Muscle layer of duodenum (tissue), 2 donors: ENCODE data around the gene NR6A1.

Source experiments
- H3K27ac ChIP-seq: one replicate; pipeline ENCODE4 v1.7.0; 2013; ENCODE audit warnings: mild to moderate bottlenecking, low read length
- H3K27me3 ChIP-seq: one replicate; pipeline ENCODE4 v1.7.0; 2013; ENCODE audit warnings: low read depth, mild to moderate bottlenecking, control low read depth, low read length
- H3K36me3 ChIP-seq, 2 donors: one replicate each; pipeline ENCODE4 v1.7.0; 2013; ENCODE audit warnings: low read length in 2 of 2, control low read depth in 1 of 2, mild to moderate bottlenecking in 1 of 2; ENCODE audit not compliant: insufficient read depth in 2 of 2, control insufficient read depth in 1 of 2
- H3K4me1 ChIP-seq, 2 donors: one replicate each; pipeline ENCODE4 v1.7.0; 2013; ENCODE audit warnings: low read length in 2 of 2, mild to moderate bottlenecking in 2 of 2, control low read depth in 1 of 2, moderate library complexity in 1 of 2; ENCODE audit not compliant: insufficient read depth in 2 of 2, control insufficient read depth in 1 of 2
- H3K4me3 ChIP-seq, 2 donors: one replicate each; pipeline ENCODE4 v1.7.0; 2013; ENCODE audit warnings: low read length in 2 of 2, low read depth in 1 of 2, mild to moderate bottlenecking in 1 of 2
- H3K9me3 ChIP-seq, 2 donors: one replicate each; pipeline ENCODE4 v1.7.0; 2013; ENCODE audit warnings: low read length in 2 of 2, control low read depth in 1 of 2, mild to moderate bottlenecking in 1 of 2; ENCODE audit not compliant: control insufficient read depth in 1 of 2
- donor health status: healthy.

NR6A1 gene

DNA sequence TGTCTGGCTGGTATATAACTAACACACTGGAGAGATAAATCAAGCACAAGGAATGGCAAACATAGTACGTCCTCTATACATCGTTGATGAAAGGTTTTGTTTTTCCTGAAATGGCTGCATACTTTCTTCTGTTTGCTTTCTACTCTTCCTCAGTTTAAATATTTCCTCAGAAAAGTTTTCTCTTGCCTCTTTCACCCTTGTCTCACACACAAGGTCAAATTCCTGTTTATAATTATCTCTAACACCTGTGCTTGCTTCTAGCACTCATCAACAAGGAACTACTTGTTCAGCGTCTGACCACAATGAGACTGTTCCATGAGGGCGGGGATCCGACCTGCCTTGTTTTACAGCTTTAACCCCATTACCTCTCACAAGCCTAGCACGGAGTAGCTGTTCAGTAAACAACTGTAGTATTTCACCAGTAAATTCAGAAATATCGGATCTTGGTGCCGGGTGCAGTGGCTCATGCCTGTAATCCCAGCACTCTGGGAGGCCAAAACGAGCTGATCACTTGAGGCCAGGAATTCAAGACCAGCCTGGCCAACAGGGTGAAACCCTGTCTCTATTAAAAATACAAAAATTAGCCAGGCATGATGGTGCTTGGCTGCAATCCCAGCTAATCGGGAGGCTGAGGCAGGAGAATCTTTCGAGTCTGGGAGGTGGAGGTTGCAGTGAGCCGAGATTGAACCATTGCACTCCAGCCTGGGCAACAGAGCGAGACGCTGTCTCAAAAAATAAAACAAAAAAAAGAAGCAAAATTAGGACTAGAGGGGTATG is 37.0 kb downstream of the NR6A1 start:
- no peaks in the 10 kb centered on the region for H3K36me3 ChIP-seq
- H3K9me3 ChIP-seq: no peaks in the 10 kb centered on the region
- no peak overlapping the region for H3K4me3 ChIP-seq
- H3K4me1 ChIP-seq: no peaks in the 10 kb centered on the region
- H3K27ac ChIP-seq: peak overlapping the region; percentile 35
- H3K27me3 ChIP-seq: no peaks in the 10 kb centered on the region

DNA sequence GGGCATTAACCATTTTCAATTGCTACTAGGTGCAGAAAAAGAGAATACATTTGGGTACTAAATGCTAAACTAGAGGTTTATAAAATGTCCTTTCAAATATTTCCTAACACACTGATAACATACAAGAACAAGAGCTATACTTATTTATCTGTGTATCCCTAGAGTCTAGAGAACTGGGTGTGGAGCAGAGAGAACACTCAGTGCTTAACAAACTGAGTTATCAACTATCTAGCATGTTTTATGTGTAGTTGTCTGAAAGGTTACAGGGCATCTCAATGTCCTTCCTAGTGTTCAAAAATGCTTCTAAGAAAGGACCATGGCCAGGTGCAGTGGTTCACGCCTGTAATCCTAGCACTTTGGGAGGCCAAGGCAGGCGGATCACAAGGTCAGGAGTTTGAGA is 40.3 kb downstream of the NR6A1 start:
- H3K36me3 ChIP-seq: no peaks in the 10 kb centered on the region

DNA sequence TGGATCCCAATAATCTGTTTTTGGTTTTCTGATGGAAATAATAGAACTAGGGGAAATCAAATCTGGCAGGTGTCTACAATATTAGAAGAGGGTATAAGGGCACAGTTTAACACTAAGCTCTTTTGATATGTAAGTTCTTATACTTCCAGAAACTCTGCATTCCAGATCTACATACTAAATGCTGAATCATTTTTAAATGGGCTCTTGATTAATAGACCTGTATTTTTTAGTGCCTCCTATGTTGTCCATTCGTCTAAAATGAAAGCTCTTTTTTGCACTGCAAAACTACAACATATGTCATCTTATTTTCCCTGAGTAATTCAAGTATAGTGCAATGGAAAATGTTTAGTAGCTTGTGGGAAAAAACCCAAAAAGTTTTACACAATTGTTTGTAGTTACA is 44.2 kb downstream of the NR6A1 start:
- Histone ChIP-seq H3K36me3 (no peaks in the 10 kb centered on the region), H3K27ac (no peak overlapping the region), H3K27me3 (no peaks in the 10 kb centered on the region), H3K4me3 (no peak overlapping the region), H3K9me3 (no peaks in the 10 kb centered on the region), H3K4me1 (peaks cover 0 to 8% of the 10 kb centered on the region in 2 donors)

More for the DNA sequence above, 40.3 kb downstream of the NR6A1 start:
- H3K4me3 ChIP-seq: no peak overlapping the region
- no peaks in the 10 kb centered on the region for H3K4me1 ChIP-seq
- H3K27ac ChIP-seq: no peak overlapping the region
- H3K27me3 ChIP-seq: no peaks in the 10 kb centered on the region
- no peaks in the 10 kb centered on the region for H3K9me3 ChIP-seq

DNA sequence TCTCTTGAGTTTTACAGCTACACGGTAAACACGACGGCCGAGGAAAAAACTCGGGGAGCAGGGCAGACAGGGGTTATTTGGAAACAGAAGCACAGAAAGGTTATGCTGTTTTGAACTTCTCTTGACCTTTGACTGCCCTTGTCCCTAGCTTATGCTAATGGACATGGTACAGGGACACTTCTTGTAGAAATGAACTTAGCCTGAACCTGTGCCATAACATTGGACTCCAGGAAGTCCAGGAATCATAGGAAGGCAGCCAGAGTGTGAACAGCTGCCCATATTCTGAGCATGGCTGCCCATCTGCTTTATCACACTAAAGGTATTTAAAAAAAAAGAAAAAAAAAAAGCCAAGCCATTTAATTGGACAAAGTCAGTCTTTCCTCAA is 46.1 kb downstream of the NR6A1 start:
- no peak overlapping the region for H3K27ac ChIP-seq
- no peaks in the 10 kb centered on the region for H3K27me3 ChIP-seq
- no peaks in the 10 kb centered on the region for H3K9me3 ChIP-seq
- no peak overlapping the region for H3K4me3 ChIP-seq
- H3K4me1 ChIP-seq: peaks cover 0 to 8% of the 10 kb centered on the region in 2 donors
- no peaks in the 10 kb centered on the region for H3K36me3 ChIP-seq

DNA sequence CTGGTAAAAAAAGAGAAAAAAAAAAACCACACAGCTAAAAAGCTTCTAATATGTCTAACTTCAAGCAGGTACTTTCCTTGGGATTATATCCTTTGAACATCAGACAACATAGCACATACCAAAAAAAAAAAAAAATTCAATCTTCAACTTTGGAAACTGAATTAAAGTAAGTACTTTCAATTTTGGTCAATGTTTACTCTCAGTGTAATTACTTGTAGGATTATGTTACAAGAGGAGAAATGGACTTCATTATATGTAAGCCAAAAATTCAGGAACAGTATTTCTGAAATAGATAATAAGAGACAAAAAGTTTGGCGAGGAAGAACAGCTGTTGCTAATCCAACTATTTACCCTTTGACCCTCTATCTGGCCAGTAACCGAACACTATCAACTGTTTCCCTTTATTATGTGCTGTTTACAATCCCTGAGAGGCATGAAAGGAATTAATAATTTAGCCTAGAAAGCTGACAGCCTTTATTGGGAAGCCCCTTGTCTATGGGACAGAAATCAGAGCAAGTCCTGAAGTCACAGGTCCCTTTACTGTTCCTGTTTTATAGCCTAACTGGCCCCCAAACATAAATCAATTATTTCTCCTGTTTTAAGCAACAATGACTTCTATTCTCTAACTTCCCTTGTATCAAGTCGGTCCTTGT is 46.6 kb downstream of the NR6A1 start:
- Histone ChIP-seq H3K36me3 (no peaks in the 10 kb centered on the region), H3K27me3 (no peaks in the 10 kb centered on the region), H3K9me3 (no peaks in the 10 kb centered on the region), H3K4me3 (no peak overlapping the region), H3K4me1 (peaks cover 0 to 8% of the 10 kb centered on the region in 2 donors), H3K27ac (no peak overlapping the region)

DNA sequence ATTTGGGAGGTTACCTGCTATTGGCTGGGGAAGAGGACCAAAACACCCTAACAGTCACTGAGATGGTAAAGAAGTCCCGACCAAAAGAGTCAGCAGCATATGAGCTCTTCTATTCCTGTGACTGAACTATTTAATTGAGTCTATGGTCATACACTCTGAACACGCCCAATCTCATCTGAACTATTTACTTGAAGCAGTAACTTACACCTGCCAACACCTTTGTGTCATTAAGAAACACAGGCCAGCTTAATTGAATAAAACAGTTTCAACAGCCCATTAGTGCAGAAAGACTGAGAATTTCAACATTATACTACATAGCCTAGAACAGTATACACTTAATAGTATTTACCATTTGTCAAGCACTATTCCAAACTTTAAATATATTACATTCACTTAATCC is 47.8 kb downstream of the NR6A1 start:
- no peaks in the 10 kb centered on the region for H3K36me3 ChIP-seq
- peaks cover 0 to 8% of the 10 kb centered on the region in 2 donors for H3K4me1 ChIP-seq
- no peak overlapping the region for H3K27ac ChIP-seq
- no peak overlapping the region for H3K4me3 ChIP-seq
- no peaks in the 10 kb centered on the region for H3K27me3 ChIP-seq
- H3K9me3 ChIP-seq: no peaks in the 10 kb centered on the region

DNA sequence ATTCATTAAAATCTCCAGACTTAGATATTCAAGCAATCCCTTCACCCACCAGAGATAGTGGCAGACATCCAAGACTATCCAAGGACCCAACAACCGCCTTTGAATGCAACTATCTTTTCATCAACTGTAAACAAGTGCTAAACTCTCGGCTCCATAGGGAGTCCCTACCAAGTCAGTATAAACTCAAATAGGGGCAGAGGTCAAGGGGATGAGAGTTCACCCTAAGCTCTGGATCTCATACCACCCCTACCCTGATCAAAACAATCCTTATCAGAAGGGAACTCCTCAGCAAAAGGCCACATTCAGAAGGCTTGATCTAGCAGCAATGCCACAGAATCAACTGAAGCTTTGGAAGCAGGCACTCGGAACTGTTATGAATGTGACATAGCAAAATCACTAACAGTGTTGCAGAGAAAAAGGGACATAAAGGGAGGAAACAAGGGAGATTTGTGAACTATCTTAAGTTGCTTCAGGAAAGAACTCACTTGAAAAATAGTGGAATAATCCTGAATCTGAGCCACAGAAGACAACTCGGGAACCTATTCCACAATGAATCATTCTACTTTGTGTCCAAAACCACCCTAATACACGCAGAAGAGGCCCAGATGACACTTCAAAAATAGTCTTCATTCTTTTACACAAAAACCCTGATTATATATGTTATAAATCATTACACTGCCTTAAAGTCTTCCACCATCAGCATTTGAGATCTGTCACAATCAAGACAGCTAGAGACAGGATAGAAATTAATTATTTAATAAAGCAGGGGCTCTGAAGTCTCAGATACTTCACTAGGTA is 49.8 kb downstream of the NR6A1 start:
- no peaks in the 10 kb centered on the region for H3K27me3 ChIP-seq
- peaks cover 0 to 8% of the 10 kb centered on the region in 2 donors for H3K4me1 ChIP-seq
- no peak overlapping the region for H3K27ac ChIP-seq
- no peaks in the 10 kb centered on the region for H3K9me3 ChIP-seq
- no peaks in the 10 kb centered on the region for H3K36me3 ChIP-seq
- no peak overlapping the region for H3K4me3 ChIP-seq

DNA sequence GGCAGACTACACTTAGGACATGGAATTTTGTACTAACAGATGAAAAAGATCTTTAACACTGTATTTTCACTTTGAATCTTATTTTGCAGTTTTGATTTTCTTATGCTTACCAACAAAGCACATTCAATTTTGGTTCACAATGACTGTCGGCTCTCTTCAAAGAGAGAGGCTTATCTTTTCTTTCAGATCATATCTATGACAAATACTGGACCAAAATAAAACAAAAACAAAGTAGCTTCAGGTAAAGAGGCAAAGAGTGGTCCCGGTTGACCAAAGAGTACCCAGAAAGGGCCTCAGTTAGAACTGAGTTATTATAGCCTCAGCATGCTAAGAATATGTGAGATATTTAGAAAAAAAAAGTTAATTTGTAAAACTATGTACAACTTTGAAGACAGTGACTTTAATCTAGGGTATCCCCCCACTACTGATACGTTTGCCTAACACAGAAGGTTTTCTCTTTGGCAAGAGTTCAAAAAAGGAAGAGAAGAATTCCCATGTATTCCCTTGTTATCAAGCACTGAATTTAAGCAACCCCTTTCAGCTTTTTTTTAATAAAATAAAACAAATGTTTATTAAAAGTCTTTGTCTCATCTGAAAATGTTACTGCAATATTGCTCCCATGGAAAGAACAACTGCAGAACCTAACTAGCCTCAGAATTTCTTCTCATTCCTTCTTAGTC is 50.5 kb downstream of the NR6A1 start:
- Histone ChIP-seq H3K27ac (no peak overlapping the region), H3K4me1 (peaks cover 0 to 7% of the 10 kb centered on the region in 2 donors)

DNA sequence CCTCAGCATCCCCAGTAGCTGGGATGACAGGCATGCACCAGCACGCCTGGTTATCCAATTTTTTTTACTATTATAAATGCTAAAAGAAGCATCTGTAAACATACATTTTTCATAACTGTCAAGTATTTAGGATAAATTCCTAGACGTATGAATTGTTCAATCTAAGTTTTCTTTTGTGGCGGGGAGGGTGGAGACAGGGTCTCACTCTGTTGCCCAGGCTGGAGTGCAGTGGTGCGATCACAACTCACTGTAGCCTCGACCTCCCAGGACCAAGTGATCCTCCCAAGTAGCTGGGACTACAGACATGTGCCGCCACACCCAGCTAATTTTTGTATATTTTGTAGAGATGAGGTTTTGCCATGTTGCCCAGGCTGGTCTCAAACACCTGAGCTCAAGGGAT is 52.2 kb downstream of the NR6A1 start:
- H3K36me3 ChIP-seq: no peaks in the 10 kb centered on the region
- H3K27me3 ChIP-seq: no peaks in the 10 kb centered on the region
- H3K9me3 ChIP-seq: no peaks in the 10 kb centered on the region
- H3K4me3 ChIP-seq: no peak overlapping the region
- H3K4me1 ChIP-seq: no peaks in the 10 kb centered on the region
- H3K27ac ChIP-seq: no peak overlapping the region

More for the DNA sequence above, 50.5 kb downstream of the NR6A1 start:
- Histone ChIP-seq H3K36me3 (no peaks in the 10 kb centered on the region), H3K4me3 (no peak overlapping the region), H3K9me3 (no peaks in the 10 kb centered on the region), H3K27me3 (no peaks in the 10 kb centered on the region)

DNA sequence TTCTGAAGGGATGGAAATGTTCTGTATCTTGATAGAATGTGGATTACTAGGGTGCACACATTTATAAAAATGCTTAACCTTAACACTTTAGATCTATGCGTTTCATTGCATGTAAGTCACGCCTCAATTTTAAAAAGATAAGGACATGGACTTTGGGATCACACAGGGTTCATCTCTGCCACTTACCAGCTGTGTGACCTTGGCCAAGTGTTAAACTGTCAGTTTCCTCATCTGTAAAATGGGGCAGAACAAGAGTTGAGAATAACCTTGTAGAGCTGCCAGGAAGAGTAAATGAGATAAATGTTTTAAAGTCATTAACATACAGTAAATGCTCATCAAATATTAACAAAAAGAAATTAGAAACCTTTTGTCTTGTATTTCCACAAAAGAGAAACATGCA is 53.5 kb downstream of the NR6A1 start:
- Histone ChIP-seq H3K36me3 (no peaks in the 10 kb centered on the region), H3K27me3 (no peaks in the 10 kb centered on the region), H3K9me3 (no peaks in the 10 kb centered on the region), H3K4me3 (no peak overlapping the region), H3K4me1 (no peaks in the 10 kb centered on the region), H3K27ac (no peak overlapping the region)

DNA sequence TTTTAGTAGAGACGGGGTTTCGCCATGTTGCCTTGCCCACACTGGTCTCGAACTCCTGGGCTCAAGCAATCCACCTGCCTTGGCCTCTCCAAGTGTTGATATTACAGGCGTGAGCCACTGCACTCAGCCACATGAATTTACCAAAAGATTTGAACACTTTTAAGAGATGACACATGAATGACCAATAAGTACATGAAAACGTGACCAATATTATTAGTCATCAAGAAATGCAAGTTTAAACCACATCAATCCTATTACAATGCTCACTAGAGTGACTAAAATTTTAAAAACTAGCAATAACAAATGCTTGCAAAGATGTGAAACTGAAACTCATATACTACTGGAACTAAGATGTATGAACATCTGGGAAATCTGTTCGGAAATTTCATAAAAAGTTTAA is 54.3 kb downstream of the NR6A1 start:
- no peak overlapping the region for H3K27ac ChIP-seq
- no peaks in the 10 kb centered on the region for H3K36me3 ChIP-seq
- H3K9me3 ChIP-seq: no peaks in the 10 kb centered on the region
- H3K4me1 ChIP-seq: peaks cover 0 to under 1% of the 10 kb centered on the region in 2 donors
- no peaks in the 10 kb centered on the region for H3K27me3 ChIP-seq
- H3K4me3 ChIP-seq: no peak overlapping the region
